Measurements from ENCODE around the gene ZNF485.

DNA sequence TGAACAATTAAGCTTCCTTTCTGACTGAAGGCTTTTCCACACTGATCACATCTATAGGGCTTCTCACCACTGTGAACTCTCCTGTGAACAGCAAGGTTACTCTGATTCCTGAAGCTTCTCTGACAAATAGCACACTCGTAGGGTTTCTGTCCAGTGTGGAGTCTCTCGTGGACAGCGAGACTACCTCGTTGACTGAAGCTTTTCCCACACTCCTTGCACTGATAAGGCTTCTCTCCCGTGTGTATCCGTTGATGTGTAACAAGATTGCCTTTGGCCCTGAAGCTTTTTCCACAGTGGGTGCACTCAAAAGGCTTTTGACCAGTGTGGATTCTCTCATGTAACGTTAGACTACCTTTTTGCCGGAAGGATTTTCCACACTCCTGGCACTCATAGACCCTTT, 38.0 kb downstream of the ZNF485 start:
- TF ChIP-seq, protein P1, sequence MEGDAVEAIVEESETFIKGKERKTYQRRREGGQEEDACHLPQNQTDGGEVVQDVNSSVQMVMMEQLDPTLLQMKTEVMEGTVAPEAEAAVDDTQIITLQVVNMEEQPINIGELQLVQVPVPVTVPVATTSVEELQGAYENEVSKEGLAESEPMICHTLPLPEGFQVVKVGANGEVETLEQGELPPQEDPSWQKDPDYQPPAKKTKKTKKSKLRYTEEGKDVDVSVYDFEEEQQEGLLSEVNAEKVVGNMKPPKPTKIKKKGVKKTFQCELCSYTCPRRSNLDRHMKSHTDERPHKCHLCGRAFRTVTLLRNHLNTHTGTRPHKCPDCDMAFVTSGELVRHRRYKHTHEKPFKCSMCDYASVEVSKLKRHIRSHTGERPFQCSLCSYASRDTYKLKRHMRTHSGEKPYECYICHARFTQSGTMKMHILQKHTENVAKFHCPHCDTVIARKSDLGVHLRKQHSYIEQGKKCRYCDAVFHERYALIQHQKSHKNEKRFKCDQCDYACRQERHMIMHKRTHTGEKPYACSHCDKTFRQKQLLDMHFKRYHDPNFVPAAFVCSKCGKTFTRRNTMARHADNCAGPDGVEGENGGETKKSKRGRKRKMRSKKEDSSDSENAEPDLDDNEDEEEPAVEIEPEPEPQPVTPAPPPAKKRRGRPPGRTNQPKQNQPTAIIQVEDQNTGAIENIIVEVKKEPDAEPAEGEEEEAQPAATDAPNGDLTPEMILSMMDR (IDR thresholded peaks at IDR 0.05; ENCODE audit: low read depth, low read length) = no peak
- no peak for TF ChIP-seq EZH2phosphoT487 (IDR thresholded peaks at IDR 0.05; ENCODE audit: low read depth)

All from OCI-LY3 (cell line).